ENCODE measurements around the gene PKMYT1. TPM values are rescaled to one million over a fixed set of nuclear protein-coding genes. Genes with fewer than 3 reads are reported as not detected.

The PKMYT1 gene
- total and polyA plus RNA-seq, 9 of the 15 experiments (the other 6 are each of a cell fraction or from before 2014, with no cell fraction given), result 8.7 to 201 (median 37.8) TPM

GRCh38 chr16:2981177-2981898 is 1.1 kb upstream of the PKMYT1 start (continued):
- no peak for TF ChIP-seq MXI1 (IDR thresholded peaks at IDR 0.05; ENCODE audit: low read depth, low read length)
- TF ChIP-seq FOXJ2 (tag; IDR thresholded peaks at IDR 0.05), result no peak
- no peak for TF ChIP-seq MECOM (CRISPR knock-in tag; IDR thresholded peaks at IDR 0.05)
- TF ChIP-seq SRSF9 (IDR thresholded peaks at IDR 0.05; ENCODE audit: borderline replicate concordance, low read depth, low read length), result no peak
- peak; percentile 53 for TF ChIP-seq HLTF (IDR thresholded peaks at IDR 0.05)
- TF ChIP-seq POLR2G (IDR thresholded peaks at IDR 0.05; ENCODE audit: low read depth, low read length), result peak; percentile 48
- TF ChIP-seq ZNF609 (CRISPR knock-in tag; IDR thresholded peaks at IDR 0.05; ENCODE audit: borderline replicate concordance), result no peak
- TF ChIP-seq HBP1 (CRISPR knock-in tag; IDR thresholded peaks at IDR 0.05), result no peak
- no peak for TF ChIP-seq RBM14 (IDR thresholded peaks at IDR 0.05; ENCODE audit: borderline replicate concordance, insufficient read depth, low read depth, low read length)
- peak; percentile 71; the same call in 1 of the 2 replicates for TF ChIP-seq SMARCA4 (IDR thresholded peaks at IDR 0.05)
- no peak for TF ChIP-seq SAFB2 (IDR thresholded peaks at IDR 0.05; ENCODE audit: borderline replicate concordance, low read depth, low read length, severe bottlenecking)
- no peak for TF ChIP-seq FUS (optimal IDR thresholded peaks at IDR 0.05; ENCODE audit: low read depth, low read length)
- no peak for TF ChIP-seq BDP1 (IDR thresholded peaks at IDR 0.05; ENCODE audit: insufficient read depth, insufficient read length)
- TF ChIP-seq ZFP36 (IDR thresholded peaks at IDR 0.05; ENCODE audit: low read depth, low read length, partially characterized antibody), result peak; percentile 55
- TF ChIP-seq, protein P1, sequence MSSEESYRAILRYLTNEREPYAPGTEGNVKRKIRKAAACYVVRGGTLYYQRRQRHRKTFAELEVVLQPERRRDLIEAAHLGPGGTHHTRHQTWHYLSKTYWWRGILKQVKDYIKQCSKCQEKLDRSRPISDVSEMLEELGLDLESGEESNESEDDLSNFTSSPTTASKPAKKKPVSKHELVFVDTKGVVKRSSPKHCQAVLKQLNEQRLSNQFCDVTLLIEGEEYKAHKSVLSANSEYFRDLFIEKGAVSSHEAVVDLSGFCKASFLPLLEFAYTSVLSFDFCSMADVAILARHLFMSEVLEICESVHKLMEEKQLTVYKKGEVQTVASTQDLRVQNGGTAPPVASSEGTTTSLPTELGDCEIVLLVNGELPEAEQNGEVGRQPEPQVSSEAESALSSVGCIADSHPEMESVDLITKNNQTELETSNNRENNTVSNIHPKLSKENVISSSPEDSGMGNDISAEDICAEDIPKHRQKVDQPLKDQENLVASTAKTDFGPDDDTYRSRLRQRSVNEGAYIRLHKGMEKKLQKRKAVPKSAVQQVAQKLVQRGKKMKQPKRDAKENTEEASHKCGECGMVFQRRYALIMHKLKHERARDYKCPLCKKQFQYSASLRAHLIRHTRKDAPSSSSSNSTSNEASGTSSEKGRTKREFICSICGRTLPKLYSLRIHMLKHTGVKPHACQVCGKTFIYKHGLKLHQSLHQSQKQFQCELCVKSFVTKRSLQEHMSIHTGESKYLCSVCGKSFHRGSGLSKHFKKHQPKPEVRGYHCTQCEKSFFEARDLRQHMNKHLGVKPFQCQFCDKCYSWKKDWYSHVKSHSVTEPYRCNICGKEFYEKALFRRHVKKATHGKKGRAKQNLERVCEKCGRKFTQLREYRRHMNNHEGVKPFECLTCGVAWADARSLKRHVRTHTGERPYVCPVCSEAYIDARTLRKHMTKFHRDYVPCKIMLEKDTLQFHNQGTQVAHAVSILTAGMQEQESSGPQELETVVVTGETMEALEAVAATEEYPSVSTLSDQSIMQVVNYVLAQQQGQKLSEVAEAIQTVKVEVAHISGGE (CRISPR knock-in tag; IDR thresholded peaks at IDR 0.05), result peak in 1 of 3 experiments; percentile 30; a peak in 2 of 6 replicates
- TF ChIP-seq ATF7 (IDR thresholded peaks at IDR 0.05), result 0 out of 2 replicates have a peak, but pooled peaks have one; percentile 23
- peak; percentile 24; the same call in 1 of the 2 replicates for TF ChIP-seq HDAC2 (IDR thresholded peaks at IDR 0.05)
- no peak for TF ChIP-seq ZNF551 (CRISPR knock-in tag; IDR thresholded peaks at IDR 0.05)
